Esophagus muscularis mucosa (tissue), 4 donors: ENCODE results near the gene CEP104. TPM values are rescaled to one million over a fixed set of nuclear protein-coding genes. Genes with fewer than 3 reads are reported as not detected.

Source experiments
- DNase-seq: peaks from one replicate; pipeline ENCODE4 v3.0.0-alpha.2; 2017; ENCODE audit errors: extremely low spot score
- H3K27ac ChIP-seq, 4 donors: fragments of 200-600 bp; sonication (generic); replicated peaks in 1 of 4; 1 replicate in 3 of 4; 2 replicates in 1 of 4; pipeline ENCODE4 v1.5.1; 2016 to 2019; ENCODE audit warnings: mild to moderate bottlenecking in 1 of 4
- H3K27me3 ChIP-seq, 4 donors: fragments of 200-600 bp; sonication (generic); one replicate each; pipeline versions ENCODE4 v1.5.1 to v1.6.0; 2016 to 2019
- H3K36me3 ChIP-seq, 4 donors: fragments of 200-600 bp; sonication (generic); one replicate each; pipeline ENCODE4 v1.5.1; 2016 to 2019
- H3K4me1 ChIP-seq, 4 donors: fragments of 200-600 bp; sonication (generic); one replicate each; pipeline ENCODE4 v1.5.1; 2016 to 2019
- H3K4me3 ChIP-seq, 4 donors: fragments of 200-600 bp; sonication (generic); 1 replicate in 2 of 4; 2 replicates in 2 of 4; pipeline ENCODE4 v1.5.1; 2016 to 2019; ENCODE audit warnings: mild to moderate bottlenecking in 4 of 4, moderate library complexity in 1 of 4
- H3K9me3 ChIP-seq, 4 donors: fragments of 200-600 bp; sonication (generic); 1 replicate in 3 of 4; 2 replicates in 1 of 4; pipeline ENCODE4 v1.5.1; 2016 to 2019
- CTCF ChIP-seq, 3 experiments: fragments of 200-600 bp in 2 of 3; fragments of 450-650 bp in 1 of 3; sonication (generic) in 2 of 3; IDR thresholded peaks; one replicate each; pipeline ENCODE4 v1.5.1; 2017 to 2019; ENCODE audit warnings: antibody characterized with exemption in 3 of 3, mild to moderate bottlenecking in 2 of 3, moderate library complexity in 1 of 3
- EP300 ChIP-seq: sonication (generic); formaldehyde crosslinking; IDR thresholded peaks from one replicate; pipeline ENCODE4 v1.6.1; 2017; ENCODE audit warnings: antibody characterized with exemption
- POLR2A ChIP-seq: fragments of 450-650 bp; IDR thresholded peaks from one replicate; pipeline ENCODE4 v1.6.1; 2017; ENCODE audit warnings: antibody characterized with exemption, moderate library complexity, mild to moderate bottlenecking, low read depth
- POLR2AphosphoS5 ChIP-seq, 2 donors: sonication (generic); formaldehyde crosslinking; IDR thresholded peaks; one replicate each; pipeline ENCODE4 v1.6.1; 2017; ENCODE audit warnings: antibody characterized with exemption in 2 of 2
- WGBS: methylation state at CpG from one replicate; pipeline ENCODE4 v1.1.5; 2018; 5-methylcytosine and 5-hydroxymethylcytosine counted together
- intact Hi-C: fragments of 100-400 bp; cut with DNase I; formaldehyde crosslinking; loops from one replicate; pipeline ENCODE4 v1.15.1; 2023
- total RNA-seq, 4 donors: library from RNA; depleted of rRNA; stranded (reverse); fragments of >200 nt; gene quantifications; one replicate each; pipeline versions ENCODE4 v1.1.0 to v1.2.1, GENCODE V29; 2016

Gene CEP104
- total RNA-seq, 4 donors from 2014 or later, result 42.7 to 84.2 (median 69.8) TPM

- H3K36me3 ChIP-seq, result peaks cover 5 to 24% (median 13%) of the 10 kb centered on the region in 4 donors
- 54% methylated on average over 12 of the region's 13 CpGs for WGBS
- no peaks in the 10 kb centered on the region for H3K27me3 ChIP-seq
- H3K9me3 ChIP-seq, result peaks cover 0 to 11% (median 5%) of the 10 kb centered on the region in 4 donors
- H3K4me3 ChIP-seq, result no peak overlapping the region
- DNase-seq, result no peak
- H3K27ac ChIP-seq, result peak overlapping the region; percentile 70 to 83 (median 77)
- peaks cover 10 to 61% (median 54%) of the 10 kb centered on the region in 4 donors for H3K4me1 ChIP-seq
- TF ChIP-seq POLR2AphosphoS5 (IDR thresholded peaks at IDR 0.05), result peak in 1 of 2 donors; percentile 31
- no peak for TF ChIP-seq CTCF (IDR thresholded peaks at IDR 0.05)
- intact Hi-C loops, result loop anchor here (10.0 kb wide), 1 partner anchor 101 kb away; the partner anchor contains the start of gene LRRC47
Observed at GRCh38 chr1:3895279-3895950, 38.4 kb upstream of the CEP104 start.

GRCh38 chr1:3894626-3895278, 37.7 kb upstream of the CEP104 start:
- peak overlapping the region; percentile 70 to 83 (median 77) for H3K27ac ChIP-seq
- H3K4me3 ChIP-seq, result no peak overlapping the region
- 78% methylated on average over 14 of the region's 17 CpGs for WGBS
- no peak for TF ChIP-seq EP300
- TF ChIP-seq CTCF (IDR thresholded peaks at IDR 0.05), result no peak
- no peak for TF ChIP-seq POLR2A
- no peak for TF ChIP-seq POLR2AphosphoS5 (IDR thresholded peaks at IDR 0.05)
- DNase-seq, result no peak
- H3K9me3 ChIP-seq, result peaks cover 0 to 11% (median 5%) of the 10 kb centered on the region in 4 donors
- no peaks in the 10 kb centered on the region for H3K27me3 ChIP-seq
- H3K36me3 ChIP-seq, result peaks cover 12 to 30% (median 19%) of the 10 kb centered on the region in 4 donors
- intact Hi-C loops, result loop anchor here (10.0 kb wide), 1 partner anchor 100 kb away; the partner anchor contains the start of gene LRRC47
- H3K4me1 ChIP-seq, result peaks cover 10 to 60% (median 54%) of the 10 kb centered on the region in 4 donors

- no peak for DNase-seq
- Histone ChIP-seq H3K4me3 (no peak overlapping the region), H3K9me3 (peaks cover 0 to 10% (median 4%) of the 10 kb centered on the region in 4 donors), H3K27ac (peak overlapping the region; percentile 37 to 70 (median 48)), H3K4me1 (peaks cover 4 to 46% (median 44%) of the 10 kb centered on the region in 4 donors), H3K36me3 (peaks cover 27 to 46% (median 34%) of the 10 kb centered on the region in 4 donors), H3K27me3 (no peaks in the 10 kb centered on the region)
- WGBS, result 62% methylated on average over 5 of the region's 5 CpGs
- intact Hi-C loops, result loop anchor here (10.0 kb wide), 1 partner anchor 98 kb away; the partner anchor contains the start of gene LRRC47
- TF ChIP-seq CTCF (IDR thresholded peaks at IDR 0.05), result no peak
- no peak for TF ChIP-seq POLR2AphosphoS5 (IDR thresholded peaks at IDR 0.05)
- no peak for TF ChIP-seq EP300
- TF ChIP-seq POLR2A, result no peak
Observed at GRCh38 chr1:3893190-3893589, 36.2 kb upstream of the CEP104 start.

- Histone ChIP-seq H3K4me3 (no peak overlapping the region), H3K27ac (peak overlapping the region in 3 of 4 donors; percentile 37 to 55 (median 40)), H3K36me3 (peaks cover 29 to 50% (median 39%) of the 10 kb centered on the region in 4 donors), H3K9me3 (peaks cover 0 to 5% (median 2%) of the 10 kb centered on the region in 4 donors), H3K27me3 (no peaks in the 10 kb centered on the region), H3K4me1 (peaks cover 4 to 46% (median 44%) of the 10 kb centered on the region in 4 donors)
- TF ChIP-seq POLR2AphosphoS5 (IDR thresholded peaks at IDR 0.05) (no peak), POLR2A (no peak), CTCF (IDR thresholded peaks at IDR 0.05) (no peak), EP300 (no peak)
- DNase-seq, result no peak
- WGBS, result 36% methylated on average over 14 of the region's 14 CpGs
- intact Hi-C loops, result loop anchor here (10.0 kb wide), 1 partner anchor 98 kb away; the partner anchor contains the start of gene LRRC47
Observed at GRCh38 chr1:3892748-3893147, 35.7 kb upstream of the CEP104 start.
